GM20431 (cell line): ENCODE measurements around the gene RNF212.
"Not testable (repeated sequence)": the region's sequence is repeated elsewhere in the genome, so short reads cannot be mapped to it uniquely, and the experiment has no call there.

ENCODE experiments used
- in situ Hi-C: fragments of 300-500 bp; cut with MseI, MboI; formaldehyde crosslinking; loops from one replicate; pipeline ENCODE4 v1.15.0; 2020; ENCODE audit warnings: low sequenced_read_pairs; ENCODE audit not compliant: unreplicated experiment

The RNF212 gene

DNA sequence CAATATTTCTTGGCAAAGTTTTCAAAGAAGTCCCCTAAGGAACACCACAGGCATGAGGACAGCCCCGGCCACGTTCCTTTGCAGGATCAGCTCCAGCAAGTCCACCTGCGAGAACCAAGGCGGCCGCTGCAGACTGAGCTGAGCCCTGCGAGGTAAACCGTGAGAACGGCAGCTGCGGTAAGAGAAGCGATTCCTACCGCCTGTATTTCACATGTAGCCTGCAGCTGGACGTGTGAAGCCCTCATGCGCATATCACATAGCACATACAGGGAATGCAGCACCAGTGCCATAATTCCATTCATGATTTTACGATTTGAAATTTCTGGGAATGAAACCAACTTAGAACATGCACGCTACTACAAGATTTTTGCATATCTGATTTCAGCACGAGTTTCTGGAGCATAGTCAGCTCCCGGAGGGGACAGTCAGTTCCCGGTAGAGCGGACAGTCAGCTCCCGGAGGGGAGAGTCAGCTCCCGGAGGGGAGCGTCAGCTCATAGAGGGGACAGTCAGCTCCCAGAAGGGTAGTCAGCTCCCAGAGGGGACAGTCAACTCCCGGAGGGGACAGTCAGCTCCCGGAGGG is 60.2 kb downstream of the RNF212 start:
- in situ Hi-C loops: no loop called here

DNA sequence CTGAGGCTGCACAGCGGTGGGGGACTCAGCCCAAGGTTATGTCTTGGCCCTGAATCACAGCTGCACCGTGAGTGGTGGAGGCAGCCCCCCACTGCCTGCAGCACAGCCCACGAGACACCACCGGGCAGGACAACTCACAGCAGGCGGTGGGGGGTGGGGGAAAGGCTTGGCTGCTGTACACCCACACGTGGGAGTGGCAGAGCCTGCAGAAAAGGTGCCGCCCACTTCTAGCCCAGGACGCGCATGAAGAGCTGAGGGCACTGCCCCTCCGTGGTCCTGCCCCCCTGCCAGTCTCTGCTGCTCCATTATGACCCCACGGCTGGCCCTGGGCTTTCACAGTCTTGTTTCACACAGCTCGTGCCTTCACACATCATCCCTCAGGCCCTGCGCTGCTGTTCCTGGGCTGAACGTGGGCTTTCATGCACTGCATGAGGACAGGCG is 61.1 kb downstream of the RNF212 start:
- in situ Hi-C loops: no loop called here

GRCh38 chr4:1051472-1051871 is 61.9 kb downstream of the RNF212 start:
- in situ Hi-C loops: no loop called here

GRCh38 chr4:1050486-1051213 is 62.7 kb downstream of the RNF212 start:
- in situ Hi-C loops: no loop called here

DNA sequence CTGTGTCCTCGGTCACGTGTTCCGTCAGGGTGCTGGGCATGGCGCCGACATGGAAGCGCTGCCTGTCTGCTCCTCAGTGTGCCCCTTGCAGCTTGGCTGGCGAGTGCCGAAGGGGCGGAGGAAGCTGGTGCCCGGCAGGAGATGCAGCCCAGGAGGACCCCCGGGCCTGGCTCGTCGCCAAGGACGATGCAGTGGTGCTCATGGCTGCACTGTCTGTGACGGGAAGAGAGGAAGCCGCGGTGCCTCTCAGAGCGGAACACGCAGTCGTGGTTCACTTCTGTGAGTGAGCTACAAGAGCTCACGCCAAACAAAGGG is 63.8 kb downstream of the RNF212 start:
- in situ Hi-C loops: no loop called here

GRCh38 chr4:1048773-1049590 is 64.4 kb downstream of the RNF212 start:
- in situ Hi-C loops: no loop called here

DNA sequence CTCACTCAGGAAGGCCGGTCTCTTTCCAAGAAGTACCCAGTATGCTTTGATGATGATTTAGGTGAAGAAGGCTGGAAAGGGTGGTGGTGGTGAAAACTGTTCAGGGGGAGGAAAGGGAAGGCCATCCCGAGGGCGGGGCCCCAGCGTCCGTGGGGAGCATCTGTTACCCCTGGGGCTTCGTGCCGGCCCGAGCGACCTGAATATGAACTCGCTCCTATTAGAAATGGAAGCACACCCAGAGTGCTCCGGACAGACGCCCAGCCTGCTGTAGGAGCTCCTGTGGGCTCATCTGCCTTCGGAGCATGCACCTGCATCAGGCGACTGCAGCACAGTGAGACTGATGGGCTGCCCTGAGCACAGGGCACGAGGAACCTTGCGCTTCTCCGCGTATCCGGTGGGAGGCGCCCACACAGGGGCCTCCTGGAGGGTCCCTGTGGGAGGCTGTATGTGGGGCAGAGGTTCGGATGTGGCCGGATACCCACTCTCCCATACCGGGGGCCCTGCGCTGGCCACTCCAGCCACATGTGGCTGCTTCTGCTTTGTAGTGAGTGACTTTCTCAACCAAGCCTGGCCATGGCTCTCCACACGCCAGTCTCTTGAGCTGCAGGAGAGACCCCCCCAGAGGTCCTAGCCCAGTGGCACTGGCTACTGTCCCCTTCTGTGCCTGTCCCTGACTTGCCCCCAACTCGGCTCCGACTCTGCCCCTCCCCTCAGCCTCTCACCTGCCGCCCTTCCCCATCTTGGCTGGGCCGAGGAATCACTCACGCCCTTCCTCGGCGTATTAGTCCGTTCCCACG is 65.2 kb downstream of the RNF212 start:
- in situ Hi-C loops: no loop called here

DNA sequence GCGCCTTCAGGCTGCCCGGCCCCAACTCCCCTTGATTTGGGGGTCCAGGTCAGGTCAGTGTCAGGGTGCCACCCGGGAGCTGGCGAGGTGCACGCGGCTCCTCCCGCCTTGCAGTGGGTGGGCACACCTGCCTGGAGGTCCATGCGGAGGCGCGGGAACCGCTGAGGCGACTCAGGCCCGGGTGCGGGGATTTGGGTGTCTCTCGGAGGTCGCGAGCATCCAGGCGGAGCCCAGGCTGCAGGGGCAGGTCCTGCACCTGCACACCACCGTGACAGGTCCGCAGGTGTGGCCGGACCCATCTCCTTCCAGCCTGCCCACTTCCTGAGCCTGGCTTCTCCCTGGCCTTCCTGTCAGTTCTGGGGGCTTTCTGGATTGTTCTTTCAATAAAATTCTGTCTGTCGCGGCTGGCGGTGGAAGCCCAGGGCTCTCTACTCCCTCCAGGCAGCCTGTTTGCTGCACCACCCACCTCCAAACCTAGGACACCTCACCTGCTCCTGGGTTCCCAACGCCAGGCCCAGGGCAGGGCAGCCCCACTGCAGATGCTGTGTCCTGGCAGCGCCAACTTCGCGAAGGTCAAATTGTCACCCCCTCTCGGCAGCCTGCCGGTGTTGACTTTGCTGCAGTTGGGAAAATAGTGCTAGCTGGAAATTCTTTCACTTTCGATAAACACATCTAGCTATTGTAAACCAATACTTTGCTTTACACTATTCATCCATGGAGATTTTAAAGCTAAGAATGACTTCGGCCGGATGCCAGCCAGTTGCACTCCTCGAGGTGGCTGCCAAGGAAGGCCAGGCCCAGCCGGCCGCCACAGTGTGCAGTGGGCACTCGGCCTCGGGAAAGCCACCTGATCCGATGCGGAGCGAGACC is 66.0 kb downstream of the RNF212 start:
- in situ Hi-C loops: no loop called here

GRCh38 chr4:1046581-1047011 is 66.8 kb downstream of the RNF212 start:
- in situ Hi-C loops: not testable (repeated sequence)

DNA sequence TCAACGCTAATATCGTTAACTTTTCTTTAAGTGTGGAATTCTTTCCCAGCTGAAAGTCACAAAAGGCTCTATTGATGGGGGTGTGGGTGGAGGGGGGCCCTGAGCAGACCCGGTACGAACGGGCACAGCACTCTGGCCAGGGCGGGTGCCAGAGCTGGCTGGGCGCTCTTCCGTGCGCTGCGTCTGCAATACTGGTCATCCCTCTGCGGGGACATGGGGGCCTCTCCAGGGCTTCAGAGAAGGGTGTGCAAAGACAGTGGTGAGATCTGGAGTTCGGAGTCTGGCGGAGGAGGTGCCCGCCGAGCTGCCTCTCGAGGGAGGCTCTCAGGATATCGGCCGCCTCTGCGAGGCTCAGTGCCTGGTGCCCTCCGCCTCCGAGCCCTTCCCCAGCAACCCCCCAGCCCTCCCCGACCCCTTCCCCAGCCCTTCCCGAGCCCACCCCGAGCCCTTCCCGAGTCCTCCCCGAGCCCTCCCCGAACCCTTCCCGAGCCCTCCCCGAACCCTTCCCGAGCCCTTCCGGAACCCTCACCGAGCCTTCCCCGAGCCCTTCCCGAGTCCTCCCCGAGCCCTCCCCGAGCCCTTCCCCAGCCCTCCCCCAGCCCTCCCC is 67.7 kb downstream of the RNF212 start:
- in situ Hi-C loops: no loop called here

DNA sequence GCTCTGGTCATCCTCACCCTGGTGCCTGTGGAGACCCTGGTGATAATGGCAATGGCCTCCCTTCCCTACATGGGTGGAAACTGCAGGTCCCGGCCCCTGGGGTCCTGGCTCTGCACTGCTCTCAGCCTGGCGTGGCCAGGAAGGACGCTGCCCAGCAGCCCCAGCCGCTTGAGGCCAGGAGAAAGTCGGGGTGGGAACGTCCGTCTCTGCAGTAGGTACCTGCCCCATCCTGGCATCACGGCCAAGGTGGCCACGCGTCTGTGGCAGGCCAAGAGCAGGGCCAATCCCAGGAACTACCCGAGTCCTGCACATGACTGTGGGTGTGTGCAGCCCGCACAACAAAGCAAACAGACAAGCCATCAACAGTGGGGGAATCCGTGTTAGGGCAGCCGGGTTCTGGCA is 68.2 kb downstream of the RNF212 start:
- in situ Hi-C loops: no loop called here

GRCh38 chr4:1044469-1045192 is 68.7 kb downstream of the RNF212 start:
- in situ Hi-C loops: no loop called here

DNA sequence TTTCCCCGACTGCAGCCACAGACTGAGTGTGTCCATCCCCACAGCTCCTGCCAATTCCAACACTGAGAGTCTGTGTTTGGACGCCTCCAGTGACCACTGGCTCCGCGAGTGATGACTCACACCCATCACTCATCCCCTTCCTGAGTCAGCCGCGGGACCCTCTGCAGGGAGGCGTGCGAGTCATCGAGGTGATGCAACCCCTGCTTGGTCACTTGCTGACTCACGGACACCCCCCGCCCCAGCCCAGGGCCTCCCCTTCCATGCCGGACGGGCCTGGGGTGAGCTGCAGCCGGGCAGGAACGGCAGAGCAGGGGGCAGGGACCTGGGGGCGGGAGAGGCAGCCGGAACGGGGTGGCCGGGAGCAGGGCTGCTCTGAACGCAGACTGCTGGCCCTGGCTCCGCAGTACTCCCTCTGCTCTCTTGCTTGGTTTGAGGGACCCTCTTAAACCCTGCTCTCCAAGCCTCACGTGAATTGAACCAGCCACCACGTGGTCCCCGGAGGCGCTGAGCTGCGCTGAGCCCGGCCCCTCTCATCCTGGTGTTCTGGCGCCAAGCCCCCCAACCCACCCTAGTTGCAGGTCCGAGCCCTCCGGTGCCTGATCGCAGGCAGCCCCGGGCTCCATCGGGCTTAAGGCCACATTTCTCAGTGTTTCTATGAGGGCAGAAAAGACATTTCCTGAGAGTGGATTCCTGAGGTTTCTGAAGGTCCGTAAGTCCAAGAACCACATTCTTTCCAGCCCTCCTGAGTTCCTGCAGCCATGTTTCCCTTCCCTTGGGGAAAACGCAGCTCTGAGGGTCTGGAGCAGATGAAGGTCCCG is 69.5 kb downstream of the RNF212 start:
- in situ Hi-C loops: no loop called here

GRCh38 chr4:1043162-1043561 is 70.2 kb downstream of the RNF212 start:
- in situ Hi-C loops: no loop called here

- in situ Hi-C loops: no loop called here
Observed at GRCh38 chr4:1042352-1043055, 70.9 kb downstream of the RNF212 start.

DNA sequence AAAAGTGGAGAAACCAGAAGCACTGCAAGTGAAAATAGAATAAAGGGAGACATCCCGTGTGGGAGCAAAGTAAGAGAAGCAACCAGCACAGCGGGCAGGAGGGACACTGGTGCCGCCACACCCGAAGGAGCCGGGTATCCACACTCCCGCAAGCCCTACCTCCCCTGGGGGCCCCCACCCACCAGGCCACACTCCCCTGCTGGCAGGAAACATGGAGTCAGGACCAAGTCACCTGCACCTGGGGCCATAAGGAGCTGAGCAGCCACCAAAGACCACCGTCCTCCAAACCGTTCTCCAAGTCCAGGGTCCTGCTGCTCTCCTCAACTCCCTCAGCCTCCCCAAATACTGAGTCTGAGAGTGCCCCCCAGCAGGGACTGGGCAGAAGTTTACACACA is 71.4 kb downstream of the RNF212 start:
- in situ Hi-C loops: no loop called here
